GM20431 (cell line): ENCODE results near the gene SLITRK6.
"Not testable (repeated sequence)": the region's sequence is repeated elsewhere in the genome, so short reads cannot be mapped to it uniquely, and the experiment has no call there.

ENCODE experiments used
- in situ Hi-C: fragments of 300-500 bp; cut with MseI, MboI; formaldehyde crosslinking; loops from one replicate; pipeline ENCODE4 v1.15.0; 2020; ENCODE audit warnings: low sequenced_read_pairs; ENCODE audit not compliant: unreplicated experiment

Gene SLITRK6

GRCh38 chr13:85799097-85799582 lies at the start of gene SLITRK6:
TSS of gene SLITRK6 (minus strand) at chr13:85799419. CDS start at chr13:85796508, 2,911 bp downstream.
- in situ Hi-C loops: no loop called here

GRCh38 chr13:85847012-85847411 lies 47.8 kb upstream of the SLITRK6 start:
- in situ Hi-C loops: no loop called here

- in situ Hi-C loops: no loop called here
These were observed 42.2 kb upstream of the SLITRK6 start for GRCh38 chr13:85841427-85841826.

- in situ Hi-C loops: no loop called here
These were observed 34.7 kb upstream of the SLITRK6 start for GRCh38 chr13:85833921-85834320.

- in situ Hi-C loops: no loop called here
These were observed 29.0 kb upstream of the SLITRK6 start for GRCh38 chr13:85828094-85828684.

GRCh38 chr13:85825454-85825853 lies 26.2 kb upstream of the SLITRK6 start:
- in situ Hi-C loops: no loop called here

- in situ Hi-C loops: no loop called here
These were observed 24.6 kb upstream of the SLITRK6 start for GRCh38 chr13:85823832-85824231.

GRCh38 chr13:85819513-85819912 lies 20.3 kb upstream of the SLITRK6 start:
- in situ Hi-C loops: no loop called here

GRCh38 chr13:85816413-85816812 lies 17.2 kb upstream of the SLITRK6 start:
- in situ Hi-C loops: no loop called here

GRCh38 chr13:85812282-85812681 lies 13.1 kb upstream of the SLITRK6 start:
- in situ Hi-C loops: no loop called here

- in situ Hi-C loops: loop anchor here (10.0 kb wide), 1 partner anchor 904 kb away; no protein-coding TSS in a partner anchor
These were observed 9.6 kb upstream of the SLITRK6 start for GRCh38 chr13:85808811-85809210.

- in situ Hi-C loops: loop anchor here (10.0 kb wide), 1 partner anchor 902 kb away; no protein-coding TSS in a partner anchor
These were observed 7.4 kb upstream of the SLITRK6 start for GRCh38 chr13:85806553-85807175.

- in situ Hi-C loops: no loop called here
These were observed 663 bp downstream of the SLITRK6 start for GRCh38 chr13:85798556-85798955.

GRCh38 chr13:85797311-85797710 lies 1.9 kb downstream of the SLITRK6 start:
- in situ Hi-C loops: no loop called here

GRCh38 chr13:85785205-85785604 lies 14.0 kb downstream of the SLITRK6 start:
- in situ Hi-C loops: no loop called here

- in situ Hi-C loops: no loop called here
These were observed 26.9 kb downstream of the SLITRK6 start for GRCh38 chr13:85772367-85772766.

- in situ Hi-C loops: no loop called here
These were observed 27.4 kb downstream of the SLITRK6 start for GRCh38 chr13:85771856-85772255.

GRCh38 chr13:85768946-85769345 lies 30.3 kb downstream of the SLITRK6 start:
- in situ Hi-C loops: no loop called here

- in situ Hi-C loops: no loop called here
These were observed 44.1 kb downstream of the SLITRK6 start for GRCh38 chr13:85755123-85755522.

GRCh38 chr13:85743201-85743770 lies 55.9 kb downstream of the SLITRK6 start:
- in situ Hi-C loops: not testable (repeated sequence)
